ENCODE results near the gene CSGALNACT2. TPM values are rescaled to one million over a fixed set of nuclear protein-coding genes. Genes with fewer than 3 reads are reported as not detected.

The CSGALNACT2 gene
- total RNA-seq, 1 donor: 31.8 TPM

- no peak overlapping the region for H3K4me3 ChIP-seq (ENCODE audit: insufficient read depth, low read length)
- H3K4me1 ChIP-seq (ENCODE audit: insufficient read depth, low read length): peaks cover 2% of the 10 kb centered on the region
- H3K9me3 ChIP-seq (ENCODE audit: low read depth, low read length): no peaks in the 10 kb centered on the region
- no peaks in the 10 kb centered on the region for H3K27me3 ChIP-seq (ENCODE audit: insufficient read depth, low read length)
- no peak overlapping the region for H2AFZ ChIP-seq (ENCODE audit: low read length)
- no peak for TF ChIP-seq CTCF (IDR thresholded peaks at IDR 0.05; ENCODE audit: extremely low read depth, low read depth, low read length)
- DNase-seq (ENCODE audit: insufficient read length, low spot score, missing footprints): peak; percentile 94
- H4K20me1 ChIP-seq (ENCODE audit: insufficient read depth, low read length): no peaks in the 10 kb centered on the region
- H3K27ac ChIP-seq (ENCODE audit: low read depth, low read length): no peak overlapping the region
- H3K79me2 ChIP-seq (ENCODE audit: insufficient read depth, low read length): peaks cover 20% of the 10 kb centered on the region
- no peak overlapping the region for H3K4me2 ChIP-seq (ENCODE audit: insufficient read depth, low read length)
- H3K36me3 ChIP-seq (ENCODE audit: insufficient read depth, low read length): peaks cover 26% of the 10 kb centered on the region
Observed at GRCh38 chr10:43190775-43191174, 52.5 kb downstream of the CSGALNACT2 start.

DNA sequence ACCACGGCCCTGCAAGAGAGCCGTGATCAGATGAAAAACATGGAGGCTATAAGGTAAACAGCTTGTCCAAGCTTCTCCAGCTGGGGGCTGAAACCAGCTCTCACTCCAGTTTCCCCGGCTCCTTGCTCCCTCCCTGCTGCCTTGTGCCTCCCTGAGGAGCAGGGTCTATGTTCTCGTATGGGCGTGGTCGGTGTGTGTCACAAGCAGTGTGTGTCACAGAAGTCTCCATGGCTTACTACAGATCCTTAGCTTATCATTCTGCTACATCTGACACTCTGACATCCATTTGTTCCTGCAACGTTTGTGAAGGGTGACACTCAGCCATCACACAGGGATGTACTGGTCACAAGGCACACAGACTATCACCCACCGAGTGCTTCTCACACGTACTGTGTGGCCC lies 54.6 kb downstream of the CSGALNACT2 start:
- Histone ChIP-seq H3K79me2 (ENCODE audit: insufficient read depth, low read length) (peaks cover 15% of the 10 kb centered on the region), H3K4me2 (ENCODE audit: insufficient read depth, low read length) (no peak overlapping the region), H3K4me3 (ENCODE audit: insufficient read depth, low read length) (no peak overlapping the region), H2AFZ (ENCODE audit: low read length) (no peak overlapping the region), H3K36me3 (ENCODE audit: insufficient read depth, low read length) (peaks cover 12% of the 10 kb centered on the region), H3K27ac (ENCODE audit: low read depth, low read length) (no peak overlapping the region), H3K9me3 (ENCODE audit: low read depth, low read length) (no peaks in the 10 kb centered on the region), H3K4me1 (ENCODE audit: insufficient read depth, low read length) (peaks cover 2% of the 10 kb centered on the region), H3K27me3 (ENCODE audit: insufficient read depth, low read length) (no peaks in the 10 kb centered on the region), H4K20me1 (ENCODE audit: insufficient read depth, low read length) (no peaks in the 10 kb centered on the region)
- TF ChIP-seq CTCF (IDR thresholded peaks at IDR 0.05; ENCODE audit: extremely low read depth, low read depth, low read length): no peak
- peak; percentile 75 for DNase-seq (ENCODE audit: insufficient read length, low spot score, missing footprints)

GRCh38 chr10:43193496-43194080 lies 55.3 kb downstream of the CSGALNACT2 start:
- Histone ChIP-seq H2AFZ (ENCODE audit: low read length) (no peak overlapping the region), H3K27me3 (ENCODE audit: insufficient read depth, low read length) (no peaks in the 10 kb centered on the region), H3K9me3 (ENCODE audit: low read depth, low read length) (no peaks in the 10 kb centered on the region), H3K27ac (ENCODE audit: low read depth, low read length) (no peak overlapping the region), H3K4me2 (ENCODE audit: insufficient read depth, low read length) (no peak overlapping the region), H3K4me3 (ENCODE audit: insufficient read depth, low read length) (no peak overlapping the region), H3K4me1 (ENCODE audit: insufficient read depth, low read length) (peaks cover 2% of the 10 kb centered on the region), H3K36me3 (ENCODE audit: insufficient read depth, low read length) (peaks cover 7% of the 10 kb centered on the region), H3K79me2 (ENCODE audit: insufficient read depth, low read length) (peaks cover 9% of the 10 kb centered on the region), H4K20me1 (ENCODE audit: insufficient read depth, low read length) (no peaks in the 10 kb centered on the region)
- no peak for TF ChIP-seq CTCF (IDR thresholded peaks at IDR 0.05; ENCODE audit: extremely low read depth, low read depth, low read length)
- no peak for DNase-seq (ENCODE audit: insufficient read length, low spot score, missing footprints)

DNA sequence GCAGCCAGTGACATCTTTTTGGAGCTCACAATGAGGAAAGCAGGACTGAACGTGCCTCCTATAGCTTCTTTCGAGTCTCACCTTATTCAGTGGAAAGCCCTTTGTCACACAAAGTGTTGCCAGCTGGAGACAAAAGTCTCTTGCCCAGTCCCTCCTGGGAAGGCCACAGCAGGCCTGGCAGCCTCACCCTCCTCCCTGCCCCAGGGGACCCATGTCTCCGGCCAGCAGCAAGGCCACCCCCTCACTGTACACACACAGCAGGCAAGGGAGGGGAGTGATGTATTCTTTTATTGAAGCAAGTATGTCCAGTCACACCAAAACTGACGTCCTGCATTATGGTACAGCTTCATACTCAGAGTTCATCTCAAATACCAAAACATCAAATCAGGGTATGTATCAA lies 56.0 kb downstream of the CSGALNACT2 start:
- H3K4me2 ChIP-seq (ENCODE audit: insufficient read depth, low read length): no peak overlapping the region
- H3K79me2 ChIP-seq (ENCODE audit: insufficient read depth, low read length): peaks cover 3% of the 10 kb centered on the region
- peak; percentile 72 for DNase-seq (ENCODE audit: insufficient read length, low spot score, missing footprints)
- H4K20me1 ChIP-seq (ENCODE audit: insufficient read depth, low read length): no peaks in the 10 kb centered on the region
- peaks cover 7% of the 10 kb centered on the region for H3K36me3 ChIP-seq (ENCODE audit: insufficient read depth, low read length)
- no peak overlapping the region for H2AFZ ChIP-seq (ENCODE audit: low read length)
- TF ChIP-seq CTCF (IDR thresholded peaks at IDR 0.05; ENCODE audit: extremely low read depth, low read depth, low read length): no peak
- no peak overlapping the region for H3K4me3 ChIP-seq (ENCODE audit: insufficient read depth, low read length)
- no peak overlapping the region for H3K27ac ChIP-seq (ENCODE audit: low read depth, low read length)
- H3K9me3 ChIP-seq (ENCODE audit: low read depth, low read length): no peaks in the 10 kb centered on the region
- H3K4me1 ChIP-seq (ENCODE audit: insufficient read depth, low read length): peaks cover 2% of the 10 kb centered on the region
- no peaks in the 10 kb centered on the region for H3K27me3 ChIP-seq (ENCODE audit: insufficient read depth, low read length)
